SU-DHL-6 (cell line): Measurements from ENCODE around the gene KCTD7.
"Not testable (repeated sequence)": the region's sequence is repeated elsewhere in the genome, so short reads cannot be mapped to it uniquely, and the experiment has no call there.

Source experiments
- H2AFZ ChIP-seq: fragments of 200-600 bp; sonication (generic); 2 replicates; pipeline ENCODE4 v1.6.1; 2014; ENCODE audit warnings: low read depth, mild to moderate bottlenecking, moderate library complexity, mixed read lengths, antibody characterized with exemption, low read length; ENCODE audit not compliant: severe bottlenecking
- H3F3A ChIP-seq: fragments of 200-600 bp; shearing (Covaris generic); 2 replicates; pipeline ENCODE4 v1.6.0; 2016; ENCODE audit warnings: antibody characterized with exemption, mild to moderate bottlenecking; ENCODE audit not compliant: insufficient read depth
- H3K27ac ChIP-seq: fragments of 200-600 bp; sonication (generic); 2 replicates; pipeline ENCODE4 v1.5.1; 2016; ENCODE audit warnings: low read depth, mild to moderate bottlenecking, low read length, moderate library complexity, mixed read lengths
- H3K27me3 ChIP-seq: fragments of 200-600 bp; sonication (generic), shearing (Covaris generic); 2 replicates; pipeline ENCODE4 v1.6.0; 2014; ENCODE audit warnings: mild to moderate bottlenecking, low read length
- H3K36me3 ChIP-seq: fragments of 200-600 bp; sonication (generic); 2 replicates; pipeline ENCODE4 v1.6.1; 2014; ENCODE audit warnings: mild to moderate bottlenecking, low read length, mixed read lengths
- H3K4me2 ChIP-seq: fragments of 300-600, 200-600 bp; shearing (Covaris generic), sonication (generic); 2 replicates; pipeline ENCODE4 v1.6.0; 2014; ENCODE audit warnings: low read length, low read depth, mild to moderate bottlenecking; ENCODE audit not compliant: poor library complexity, severe bottlenecking
- H3K4me3 ChIP-seq: fragments of 200-600 bp; sonication (generic); 2 replicates; pipeline ENCODE4 v1.5.1; 2014; ENCODE audit warnings: antibody characterized with exemption, low read length, mild to moderate bottlenecking, mixed read lengths; ENCODE audit not compliant: insufficient read depth, poor library complexity, severe bottlenecking
- H3K79me2 ChIP-seq: fragments of 200-600 bp; sonication (generic); 2 replicates; pipeline ENCODE4 v1.6.1; 2014; ENCODE audit warnings: mild to moderate bottlenecking, low read length, moderate library complexity; ENCODE audit not compliant: insufficient read depth
- H3K9ac ChIP-seq: fragments of 200-600 bp; sonication (generic); 2 replicates; pipeline ENCODE4 v1.7.0; 2014; ENCODE audit warnings: mild to moderate bottlenecking, low read length
- H3K9me2 ChIP-seq: fragments of 200-600 bp; sonication (generic); replicated peaks from 2 replicates; pipeline ENCODE4 v1.6.1; 2014; ENCODE audit warnings: low read length; ENCODE audit not compliant: insufficient read depth
- H3K9me3 ChIP-seq: fragments of 200-600 bp; sonication (generic); 2 replicates; pipeline ENCODE4 v1.6.1; 2014; ENCODE audit warnings: low read length, mixed read lengths; ENCODE audit not compliant: insufficient read depth
- H4K20me1 ChIP-seq: fragments of 200-600 bp; sonication (generic); 2 replicates; pipeline ENCODE4 v1.6.1; 2014; ENCODE audit warnings: low read depth, mild to moderate bottlenecking, antibody characterized with exemption, low read length, moderate library complexity, mixed read lengths
- CTCF ChIP-seq: fragments of 200-600 bp; sonication (generic); IDR thresholded peaks from one replicate; pipeline ENCODE4 v1.5.1; 2017; ENCODE audit warnings: antibody characterized with exemption, mild to moderate bottlenecking, low read length, moderate library complexity; ENCODE audit not compliant: insufficient read depth, poor library complexity, severe bottlenecking
- EZH2phosphoT487 ChIP-seq: fragments of 200-600 bp; sonication (generic), shearing (Covaris generic); conservative IDR thresholded peaks from 2 replicates; pipeline ENCODE4 v1.6.1; 2018; ENCODE audit warnings: mild to moderate bottlenecking, antibody characterized with exemption, low read length, moderate library complexity, mixed read lengths

The KCTD7 gene

GRCh38 chr7:66655826-66656485 lies 27.3 kb downstream of the KCTD7 start:
- not testable (repeated sequence) for H3K27ac ChIP-seq, H3K9me2 ChIP-seq, H3K4me3 ChIP-seq, H3K9me3 ChIP-seq, H2AFZ ChIP-seq, H3K36me3 ChIP-seq, H3K27me3 ChIP-seq, H4K20me1 ChIP-seq
- Histone ChIP-seq H3K9ac (peak overlapping the region; percentile 5; the same call in 1 of the 2 replicates), H3K4me2 (peak overlapping the region; percentile 60), H3F3A (peaks cover 34% of the 10 kb centered on the region), H3K79me2 (peaks cover 59% of the 10 kb centered on the region)

GRCh38 chr7:66657798-66658197 lies 29.1 kb downstream of the KCTD7 start:
- no peaks in the 10 kb centered on the region for H4K20me1 ChIP-seq
- H3K9ac ChIP-seq: no peak overlapping the region
- no peaks in the 10 kb centered on the region for H3K9me3 ChIP-seq
- H3K79me2 ChIP-seq: peaks cover 75% of the 10 kb centered on the region
- no peak overlapping the region for H3K27ac ChIP-seq
- no peak overlapping the region for H3K4me3 ChIP-seq
- TF ChIP-seq EZH2phosphoT487: no peak
- TF ChIP-seq CTCF: no peak
- no peaks in the 10 kb centered on the region for H3K27me3 ChIP-seq
- no peak overlapping the region for H2AFZ ChIP-seq
- H3F3A ChIP-seq: peaks cover 22% of the 10 kb centered on the region
- no peak overlapping the region for H3K4me2 ChIP-seq
- no peaks in the 10 kb centered on the region for H3K9me2 ChIP-seq
- no peaks in the 10 kb centered on the region for H3K36me3 ChIP-seq

- no peaks in the 10 kb centered on the region for H3K27me3 ChIP-seq
- no peaks in the 10 kb centered on the region for H4K20me1 ChIP-seq
- H3K9me3 ChIP-seq: no peaks in the 10 kb centered on the region
- no peak overlapping the region for H3K4me3 ChIP-seq
- no peak for TF ChIP-seq CTCF
- TF ChIP-seq EZH2phosphoT487: no peak
- H3K36me3 ChIP-seq: no peaks in the 10 kb centered on the region
- H3F3A ChIP-seq: no peaks in the 10 kb centered on the region
- H3K79me2 ChIP-seq: peaks cover 52% of the 10 kb centered on the region
- no peak overlapping the region for H3K9ac ChIP-seq
- no peak overlapping the region for H2AFZ ChIP-seq
- no peak overlapping the region for H3K4me2 ChIP-seq
- H3K9me2 ChIP-seq: no peaks in the 10 kb centered on the region
- no peak overlapping the region for H3K27ac ChIP-seq
Measured at GRCh38 chr7:66662646-66663264, 34.1 kb downstream of the KCTD7 start.

- H3K9ac ChIP-seq: no peak overlapping the region
- H3K79me2 ChIP-seq: peaks cover 35% of the 10 kb centered on the region
- H3K27ac ChIP-seq: no peak overlapping the region
Measured at GRCh38 chr7:66664590-66665293, 36.1 kb downstream of the KCTD7 start.

More at GRCh38 chr7:66664590-66665293, 36.1 kb downstream of the KCTD7 start:
- H3K27me3 ChIP-seq: no peaks in the 10 kb centered on the region
- no peak overlapping the region for H3K4me2 ChIP-seq
- H4K20me1 ChIP-seq: no peaks in the 10 kb centered on the region
- no peak overlapping the region for H3K4me3 ChIP-seq
- no peak overlapping the region for H2AFZ ChIP-seq
- no peaks in the 10 kb centered on the region for H3K9me2 ChIP-seq
- H3K9me3 ChIP-seq: no peaks in the 10 kb centered on the region
- TF ChIP-seq EZH2phosphoT487 (no peak), CTCF (no peak)
- no peaks in the 10 kb centered on the region for H3K36me3 ChIP-seq
- no peaks in the 10 kb centered on the region for H3F3A ChIP-seq
